ENCODE data around the gene LRRC42. TPM values are rescaled to one million over a fixed set of nuclear protein-coding genes. Genes with fewer than 3 reads are reported as not detected.

LRRC42 gene
- total and polyA plus RNA-seq, 8 donors = 2.9 to 23.5 (median 13.4) TPM

DNA sequence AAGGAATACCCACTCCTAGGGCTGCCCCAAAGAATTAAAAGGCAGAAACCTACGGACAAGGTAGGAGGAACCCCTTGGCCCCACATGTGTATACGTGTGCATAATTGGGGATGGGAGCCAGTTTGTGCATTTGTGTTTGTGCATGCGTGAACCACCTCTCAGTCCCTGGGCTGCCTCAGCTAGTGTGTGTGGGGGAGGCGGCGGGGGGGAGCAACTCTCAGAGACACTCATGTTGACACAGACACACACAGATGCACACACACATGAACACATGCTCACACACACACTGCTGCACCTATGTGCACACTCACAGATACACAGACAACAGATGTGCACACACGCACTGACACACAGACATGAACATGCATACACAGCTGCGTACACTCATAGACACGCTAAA is 66.7 kb downstream of the LRRC42 start:
- TF ChIP-seq POLR2AphosphoS5 (IDR thresholded peaks at IDR 0.05) = no peak
- Histone ChIP-seq H3K9me3 (no peaks in the 10 kb centered on the region), H3K4me1 (peaks cover 0 to 8% (median 7%) of the 10 kb centered on the region in 4 donors), H3K27me3 (peaks cover 0 to 52% (median 0%) of the 10 kb centered on the region in 3 donors), H3K36me3 (no peaks in the 10 kb centered on the region), H3K4me3 (no peak overlapping the region), H3K27ac (no peak overlapping the region)
- intact Hi-C loops (cut with DNase I; ENCODE audit: low total_unique reads) = no loop called here
- 83 to 90% (median 85%) methylated on average over 8 of the region's 8 CpGs for WGBS, 5 donors
- no peak for DNase-seq

DNA sequence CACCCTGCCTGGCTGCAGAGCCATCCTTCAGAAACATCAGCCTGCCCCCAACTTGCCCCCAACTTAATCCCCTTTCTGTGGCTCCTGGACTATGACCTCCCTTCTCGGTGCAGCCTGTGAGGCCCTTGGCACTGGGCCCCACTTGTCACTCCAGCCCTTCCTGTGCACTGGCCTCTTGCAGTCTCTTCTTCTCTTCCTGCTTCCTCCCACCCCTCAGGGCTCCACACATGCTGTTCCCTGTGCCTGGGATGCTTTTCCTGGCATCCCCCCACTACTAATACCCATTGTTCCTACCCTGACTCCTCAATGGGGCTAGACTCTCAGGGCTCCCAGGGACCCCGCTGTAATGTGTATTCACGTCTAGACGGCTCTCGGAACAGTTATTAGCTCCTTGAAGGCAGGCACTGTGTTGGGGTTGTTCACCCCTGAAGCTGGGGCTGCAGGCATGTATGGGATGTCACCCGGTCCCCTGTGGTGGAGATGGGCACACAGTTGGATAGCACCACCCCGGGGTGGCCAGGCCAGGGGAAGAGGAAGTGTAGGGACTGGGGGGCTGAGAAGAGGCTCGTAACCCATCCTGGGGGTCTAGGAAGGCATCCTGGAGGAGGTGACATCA is 67.4 kb downstream of the LRRC42 start:
- no peak overlapping the region for H3K27ac ChIP-seq
- WGBS, 5 donors = 75 to 89% (median 80%) methylated on average over 7 to 8 of the region's 8 CpGs
- no peak for DNase-seq
- TF ChIP-seq CTCF (IDR thresholded peaks at IDR 0.05) (no peak), POLR2A (IDR thresholded peaks at IDR 0.05) (no peak), POLR2AphosphoS5 (IDR thresholded peaks at IDR 0.05) (no peak), EP300 (IDR thresholded peaks at IDR 0.05) (no peak)
- peaks cover 0 to 12% (median 7%) of the 10 kb centered on the region in 4 donors for H3K4me1 ChIP-seq
- intact Hi-C loops (cut with DNase I; ENCODE audit: low total_unique reads) = no loop called here
- no peaks in the 10 kb centered on the region for H3K9me3 ChIP-seq
- no peak overlapping the region for H3K4me3 ChIP-seq
- peaks cover 0 to 49% (median 0%) of the 10 kb centered on the region in 3 donors for H3K27me3 ChIP-seq
- H3K36me3 ChIP-seq = no peaks in the 10 kb centered on the region

DNA sequence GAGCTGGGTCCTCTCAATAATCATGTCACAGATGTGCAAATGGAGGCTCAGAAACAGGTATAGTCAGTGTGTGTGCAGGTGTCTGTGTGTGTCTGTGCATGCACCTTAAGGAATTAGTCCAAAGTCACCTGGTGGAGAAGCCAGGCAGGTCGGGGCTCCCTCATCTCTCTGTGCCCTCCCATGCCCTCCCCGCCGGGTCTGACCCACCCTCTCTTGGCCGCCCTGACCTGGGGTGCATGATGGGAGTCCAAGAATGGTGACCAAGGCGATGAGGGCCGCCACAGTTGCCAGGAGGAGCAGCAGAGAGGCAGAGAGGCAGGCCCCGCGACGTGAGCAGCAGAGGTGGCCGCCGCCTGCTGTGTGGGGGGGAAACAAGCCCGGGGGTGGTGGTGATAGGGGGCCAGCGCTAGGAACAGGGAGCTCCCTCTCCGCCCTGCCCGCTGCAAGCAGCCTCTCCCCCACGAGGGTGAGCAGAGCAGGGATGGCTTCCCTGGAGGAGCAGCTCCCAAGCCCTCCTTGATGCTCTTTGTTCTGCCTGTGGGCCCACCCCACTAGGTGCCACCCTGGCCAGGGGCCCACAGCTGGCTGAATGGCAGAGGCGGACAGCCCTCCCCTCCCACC is 68.0 kb downstream of the LRRC42 start:
- no peaks in the 10 kb centered on the region for H3K36me3 ChIP-seq
- intact Hi-C loops (cut with DNase I; ENCODE audit: low total_unique reads) = no loop called here
- no peaks in the 10 kb centered on the region for H3K9me3 ChIP-seq
- peaks cover 0 to 12% (median 7%) of the 10 kb centered on the region in 4 donors for H3K4me1 ChIP-seq
- no peak overlapping the region for H3K27ac ChIP-seq
- 56 to 66% (median 59%) methylated on average over 8 to 17 of the region's 17 CpGs for WGBS, 5 donors
- peaks cover 0 to 46% (median 0%) of the 10 kb centered on the region in 3 donors for H3K27me3 ChIP-seq
- TF ChIP-seq POLR2A (IDR thresholded peaks at IDR 0.05) (no peak), POLR2AphosphoS5 (IDR thresholded peaks at IDR 0.05) (no peak), EP300 (IDR thresholded peaks at IDR 0.05) (no peak), CTCF (IDR thresholded peaks at IDR 0.05) (no peak)
- no peak overlapping the region for H3K4me3 ChIP-seq
- DNase-seq = no peak

DNA sequence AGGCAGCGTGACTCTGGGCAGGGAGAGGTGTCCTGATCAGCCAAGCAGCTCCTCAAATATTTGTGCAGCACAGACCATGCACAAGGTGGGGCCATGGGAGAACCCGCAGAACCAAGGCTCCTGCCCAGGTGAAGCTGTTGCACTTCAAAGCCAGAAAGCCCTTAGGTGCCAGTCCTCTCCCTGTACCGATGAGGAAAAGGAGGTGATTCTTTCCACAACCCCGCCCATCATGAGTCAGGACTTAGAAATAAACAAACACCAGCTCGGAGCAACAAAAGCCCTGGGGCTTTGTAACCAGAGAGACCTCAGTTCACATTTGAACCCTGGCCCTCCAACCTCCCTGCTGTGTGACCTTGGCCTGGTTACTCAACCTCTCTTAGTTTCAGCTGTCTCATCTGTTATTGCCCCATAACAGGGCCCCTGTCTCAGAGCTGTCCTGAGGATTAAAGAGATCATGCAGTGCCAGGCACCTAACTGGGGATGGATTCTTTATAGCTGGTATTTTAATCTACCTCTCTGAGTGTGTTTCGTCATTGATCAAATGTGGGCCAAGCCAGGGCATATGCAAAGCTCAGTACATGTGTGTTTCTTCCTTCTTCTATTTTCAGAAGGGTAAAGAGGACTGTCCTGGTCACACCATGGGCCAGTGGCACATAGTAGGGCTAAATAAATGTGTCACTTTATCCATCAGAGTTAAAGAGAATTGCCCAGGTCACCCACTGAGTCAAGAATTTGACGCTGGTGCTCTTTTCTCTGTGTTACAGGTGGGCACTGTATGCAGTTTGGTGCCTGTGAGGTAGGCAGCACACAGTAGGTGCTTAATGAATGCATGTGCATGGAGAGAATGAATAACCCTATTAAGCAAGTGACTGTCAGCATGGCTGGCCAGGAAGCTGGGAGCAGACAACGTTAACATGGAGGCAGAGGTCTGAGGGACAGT is 70.5 kb downstream of the LRRC42 start:
- intact Hi-C loops (cut with DNase I; ENCODE audit: low total_unique reads) = no loop called here
- 33 to 56% (median 49%) methylated on average over 8 of the region's 8 CpGs for WGBS, 5 donors
- TF ChIP-seq EP300 (IDR thresholded peaks at IDR 0.05) = no peak
- peak in 1 of 3 donors; percentile 12 for TF ChIP-seq POLR2AphosphoS5 (IDR thresholded peaks at IDR 0.05)

More for the DNA sequence above, 70.5 kb downstream of the LRRC42 start:
- DNase-seq = peak; percentile 71 to 79
- Histone ChIP-seq H3K4me1 (peaks cover 0 to 12% (median 7%) of the 10 kb centered on the region in 4 donors), H3K9me3 (no peaks in the 10 kb centered on the region), H3K27me3 (peaks cover 0 to 31% (median 0%) of the 10 kb centered on the region in 3 donors), H3K27ac (peak overlapping the region; percentile 24 to 72 (median 58)), H3K36me3 (no peaks in the 10 kb centered on the region), H3K4me3 (no peak overlapping the region)

Other genes starting within 250 kb of the LRRC42 start
- 1 to 10 TPM in 1 of 5 donors, under 1 TPM in 3, not detected in 1; 0.29 to 4.8 (median 0.50) TPM for gene GLIS1, start 207.2 kb upstream of the LRRC42 start, total RNA-seq
- 1 to 10 TPM in 2 of 3 donors, under 1 TPM in 1; 0.20 to 1.7 (median 1.1) TPM for gene GLIS1, start 207.2 kb upstream of the LRRC42 start, polyA plus RNA-seq
- 10 to 100 TPM in 3 of 5 donors, 1 to 10 TPM in 2; 6.4 to 46.9 (median 14.2) TPM for gene NDC1, start 108.1 kb upstream of the LRRC42 start, total RNA-seq
- 1 to 10 TPM; 2.6 to 5.1 (median 4.0) TPM for gene NDC1, start 108.1 kb upstream of the LRRC42 start, polyA plus RNA-seq
- 10 to 100 TPM in 4 of 5 donors, 1 to 10 TPM in 1; 7.6 to 44.3 (median 14.1) TPM for gene YIPF1, start 56.6 kb upstream of the LRRC42 start, total RNA-seq
- gene YIPF1, start 56.6 kb upstream of the LRRC42 start, polyA plus RNA-seq = 10 to 100 TPM; 23.3 to 29.9 (median 26.1) TPM
- not detected for gene DIO1, start 52.2 kb upstream of the LRRC42 start, total RNA-seq
- gene DIO1, start 52.2 kb upstream of the LRRC42 start, polyA plus RNA-seq = not detected
- 10 to 100 TPM in 4 of 5 donors, 1 to 10 TPM in 1; 5.8 to 71.2 (median 43.3) TPM for gene IFT25, start 651 bp upstream of the LRRC42 start, total RNA-seq
- gene IFT25, start 651 bp upstream of the LRRC42 start, polyA plus RNA-seq = 10 to 100 TPM; 38.2 to 45.2 (median 38.4) TPM
- gene LDLRAD1, start 71.8 kb downstream of the LRRC42 start, total RNA-seq = not detected
- gene LDLRAD1, start 71.8 kb downstream of the LRRC42 start, polyA plus RNA-seq = under 1 TPM in 2 of 3 donors, not detected in 1; 0.12 to 0.40 TPM
- 100 to 1,000 TPM in 4 of 5 donors, 10 to 100 TPM in 1; 95.7 to 322 (median 220) TPM for gene TMEM59, start 106.9 kb downstream of the LRRC42 start, total RNA-seq
- 100 to 1,000 TPM; 103 to 179 (median 169) TPM for gene TMEM59, start 106.9 kb downstream of the LRRC42 start, polyA plus RNA-seq
- gene TCEANC2, start 107.3 kb downstream of the LRRC42 start, total RNA-seq = 1 to 10 TPM; 2.2 to 8.8 (median 2.6) TPM
- gene TCEANC2, start 107.3 kb downstream of the LRRC42 start, polyA plus RNA-seq = 1 to 10 TPM; 1.8 to 3.1 (median 2.3) TPM
- under 1 TPM in 2 of 5 donors, not detected in 3; 0.18 to 0.58 TPM for gene CDCP2, start 206.7 kb downstream of the LRRC42 start, total RNA-seq
- not detected for gene CDCP2, start 206.7 kb downstream of the LRRC42 start, polyA plus RNA-seq